H7 (cell line): ENCODE data around the gene ABCG1. TPM values are rescaled to one million over a fixed set of nuclear protein-coding genes. Genes with fewer than 3 reads are reported as not detected.

ENCODE experiments used
- DNase-seq: peaks from one replicate; pipeline ENCODE4 v3.0.0; 2012
- H3K27me3 ChIP-seq: 2 replicates; pipeline ENCODE4 v1.6.0; 2011; ENCODE audit warnings: mild to moderate bottlenecking, low read length; ENCODE audit not compliant: control insufficient read depth, insufficient read depth
- H3K36me3 ChIP-seq: replicated peaks from 2 replicates; pipeline ENCODE4 v1.5.1; 2011; ENCODE audit warnings: low read length; ENCODE audit not compliant: control insufficient read depth, insufficient read depth
- H3K4me3 ChIP-seq: 2 replicates; pipeline ENCODE4 v1.5.1; 2011; ENCODE audit warnings: low read depth, mild to moderate bottlenecking, control low read depth, low read length, moderate library complexity; ENCODE audit not compliant: insufficient read depth
- total RNA-seq: library from RNA; depleted of rRNA; stranded (reverse); fragments of >200 nt; shearing (Covaris generic); gene quantifications from 2 replicates; pipeline ENCODE4 v1.2.3, GENCODE V29; 2014

The ABCG1 gene
- total RNA-seq, 1 experiment from 2014 or later = 0.07 TPM

DNA sequence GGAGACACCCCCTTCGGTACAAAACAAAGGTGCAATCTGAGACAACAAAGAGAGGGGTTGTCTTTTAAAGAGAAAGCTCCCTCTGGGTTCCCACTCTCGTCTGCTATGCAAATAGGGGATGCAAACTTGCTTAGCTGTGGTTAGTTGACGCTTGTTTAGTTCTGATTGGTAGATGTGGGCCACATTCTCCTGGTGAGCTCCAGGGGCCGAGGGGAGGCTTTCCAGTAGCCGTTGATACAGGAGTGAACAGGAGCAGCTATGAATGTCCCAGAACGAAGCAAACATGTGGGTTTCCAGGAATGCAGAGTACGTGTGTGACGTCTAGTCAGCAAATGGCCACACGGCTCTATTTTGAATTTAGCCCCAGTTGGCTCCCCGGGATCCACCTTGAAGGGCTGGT is 117.1 kb downstream of the ABCG1 start:
- DNase-seq = peak; percentile 83
- Histone ChIP-seq H3K4me3 (no peak overlapping the region), H3K36me3 (no peaks in the 10 kb centered on the region), H3K27me3 (no peaks in the 10 kb centered on the region)

DNA sequence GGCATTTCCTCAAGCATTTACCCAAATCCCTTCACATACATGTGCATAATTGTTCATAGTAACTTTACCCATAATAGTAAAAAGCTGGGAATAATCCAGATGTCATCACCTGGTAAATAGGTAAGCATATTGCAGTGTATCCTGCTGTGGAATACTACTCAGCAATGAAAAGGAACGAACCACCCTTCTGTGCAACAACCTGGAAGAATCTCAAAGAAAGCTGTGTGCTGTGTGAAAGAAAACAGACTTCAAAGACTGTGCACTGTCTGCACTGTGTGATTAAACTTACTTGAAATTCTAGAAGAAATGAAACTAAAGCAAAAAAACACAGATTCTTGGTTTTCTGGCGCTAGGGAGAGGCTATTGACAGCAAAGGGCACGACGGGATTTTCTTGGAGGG is 118.3 kb downstream of the ABCG1 start:
- no peak for DNase-seq
- Histone ChIP-seq H3K27me3 (no peaks in the 10 kb centered on the region), H3K36me3 (no peaks in the 10 kb centered on the region), H3K4me3 (no peak overlapping the region)

DNA sequence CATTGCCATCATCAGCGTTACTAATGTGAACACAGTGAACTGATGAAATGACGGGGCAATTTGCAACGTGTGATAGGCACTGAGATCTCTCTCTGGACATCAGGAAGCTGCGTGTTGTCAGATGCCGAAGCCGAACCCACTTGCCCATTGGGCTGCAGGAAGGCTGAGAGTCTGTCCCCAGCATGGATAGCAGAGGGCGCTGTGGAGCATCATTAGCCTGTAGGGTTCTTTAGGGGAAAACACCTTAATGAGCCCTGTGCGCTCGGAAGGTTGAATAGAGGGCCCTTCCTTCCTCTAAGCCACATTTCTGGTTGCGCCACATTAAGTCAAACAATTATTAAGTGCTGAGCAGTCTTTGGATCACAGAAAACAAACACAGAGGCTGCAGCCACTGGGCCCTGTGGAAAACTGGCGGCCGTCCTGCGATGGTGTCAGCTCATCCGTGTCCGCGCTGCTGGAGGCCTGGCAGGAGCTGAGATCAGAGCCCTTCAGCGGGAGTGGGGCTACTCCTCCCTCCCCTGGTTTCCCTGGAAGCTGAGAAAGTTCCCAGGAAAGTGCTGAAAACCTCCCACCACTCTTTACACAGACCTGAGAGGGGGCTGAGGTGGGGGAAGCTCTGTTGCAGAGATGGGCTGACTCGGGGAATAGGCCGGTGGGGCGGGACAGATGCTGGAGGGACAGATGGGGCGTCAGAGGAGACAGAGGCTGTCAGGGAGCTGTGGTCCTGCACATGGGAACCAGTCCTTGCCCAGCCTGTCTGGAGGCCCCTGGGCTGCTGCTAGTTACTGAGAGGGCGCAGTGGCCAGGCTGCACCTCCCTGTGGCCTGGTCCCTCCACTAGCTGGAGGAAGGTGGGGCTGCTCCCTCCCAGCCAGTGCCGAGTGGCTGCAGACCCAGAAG is 119.1 kb downstream of the ABCG1 start:
- DNase-seq = peak; percentile 81

DNA sequence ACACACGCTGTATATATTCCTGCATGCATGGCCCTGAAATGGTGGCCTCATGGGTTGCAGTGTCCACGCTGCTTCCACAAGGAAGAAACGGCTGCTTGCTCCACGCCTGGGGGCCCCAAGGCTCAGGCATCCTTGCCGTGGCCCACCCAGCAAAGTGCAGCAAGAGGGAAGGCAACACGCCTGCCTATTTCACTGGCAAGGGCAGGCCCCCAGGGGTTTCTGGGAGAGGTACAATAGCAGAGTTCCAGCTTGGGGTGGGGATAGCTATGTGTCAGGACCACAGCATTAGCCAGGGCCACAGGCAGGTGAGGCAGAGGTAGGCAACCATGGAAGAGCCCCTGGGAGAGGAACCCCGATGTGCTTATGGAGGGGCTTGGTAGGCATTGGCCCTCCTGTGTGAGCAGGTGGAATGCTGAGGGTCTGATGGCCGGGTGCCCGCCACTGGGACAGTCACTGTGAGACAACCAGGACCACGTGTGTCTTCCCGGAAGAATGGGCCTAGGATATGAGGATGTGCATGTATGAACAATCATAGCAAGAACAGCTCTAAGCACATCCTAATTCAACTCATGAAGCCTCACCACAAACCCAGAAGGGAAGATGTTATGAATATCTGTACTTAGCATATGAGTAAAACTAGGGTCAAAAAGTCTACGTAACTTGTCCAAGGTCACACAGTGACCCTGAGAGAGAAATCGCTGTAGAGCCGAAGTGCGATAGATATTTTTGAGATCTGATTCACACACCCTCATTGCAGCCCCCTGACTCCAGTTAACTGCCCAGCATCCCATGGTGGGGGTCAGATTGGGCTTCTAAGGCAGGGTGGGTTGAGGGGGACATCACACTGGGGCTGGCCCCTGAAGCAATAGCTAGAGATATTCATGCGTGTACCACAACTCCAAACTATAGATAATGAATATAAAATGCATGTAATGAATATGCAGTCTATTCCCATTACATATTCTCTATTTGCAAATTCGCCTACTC is 120.1 kb downstream of the ABCG1 start:
- H3K27me3 ChIP-seq = no peaks in the 10 kb centered on the region
- no peak for DNase-seq
- H3K4me3 ChIP-seq = no peak overlapping the region
- H3K36me3 ChIP-seq = no peaks in the 10 kb centered on the region

More for the DNA sequence above, 119.1 kb downstream of the ABCG1 start:
- no peaks in the 10 kb centered on the region for H3K27me3 ChIP-seq
- no peak overlapping the region for H3K4me3 ChIP-seq
- H3K36me3 ChIP-seq = no peaks in the 10 kb centered on the region

DNA sequence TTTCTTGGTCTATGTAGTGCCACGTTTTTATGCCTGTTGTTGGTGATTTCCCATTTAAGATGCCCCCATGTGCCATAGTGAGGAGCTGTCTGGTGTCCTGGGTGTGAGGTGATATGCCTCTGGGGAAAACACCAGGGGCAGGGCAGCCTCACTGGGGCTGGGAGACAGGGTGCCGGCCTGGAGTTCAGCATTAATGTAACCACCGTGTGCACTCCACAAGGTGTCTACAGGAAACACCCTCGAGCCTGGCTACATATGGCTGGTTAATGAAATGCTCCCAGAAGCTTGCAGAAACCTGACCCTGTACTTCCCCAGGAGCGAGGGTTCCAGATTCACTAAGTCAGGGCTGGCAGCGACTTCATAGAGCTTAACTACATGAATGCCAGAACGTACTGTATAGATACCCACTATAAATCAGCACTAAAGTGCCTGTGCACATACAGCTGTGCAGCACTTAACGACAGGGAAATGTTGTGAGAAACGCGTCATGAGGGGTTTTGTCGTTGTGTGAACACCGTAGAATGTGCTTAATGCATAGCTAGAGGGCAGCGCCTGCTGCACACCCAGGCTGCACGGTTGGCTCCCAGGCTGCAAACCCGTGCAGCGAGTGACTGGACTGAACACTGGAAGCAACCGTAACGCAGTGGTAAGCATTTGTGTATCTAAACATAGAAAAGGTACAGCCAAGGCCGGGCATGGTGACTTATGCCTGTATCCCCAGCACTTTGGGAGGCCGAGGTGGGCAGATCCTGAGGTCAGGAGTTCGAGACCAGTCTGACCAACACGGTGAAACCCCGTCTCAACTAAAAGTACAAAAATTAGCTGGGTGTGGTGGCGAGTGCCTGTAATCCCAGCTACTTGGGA is 121.5 kb downstream of the ABCG1 start:
- H3K36me3 ChIP-seq = no peaks in the 10 kb centered on the region
- no peak for DNase-seq
- no peaks in the 10 kb centered on the region for H3K27me3 ChIP-seq
- no peak overlapping the region for H3K4me3 ChIP-seq

DNA sequence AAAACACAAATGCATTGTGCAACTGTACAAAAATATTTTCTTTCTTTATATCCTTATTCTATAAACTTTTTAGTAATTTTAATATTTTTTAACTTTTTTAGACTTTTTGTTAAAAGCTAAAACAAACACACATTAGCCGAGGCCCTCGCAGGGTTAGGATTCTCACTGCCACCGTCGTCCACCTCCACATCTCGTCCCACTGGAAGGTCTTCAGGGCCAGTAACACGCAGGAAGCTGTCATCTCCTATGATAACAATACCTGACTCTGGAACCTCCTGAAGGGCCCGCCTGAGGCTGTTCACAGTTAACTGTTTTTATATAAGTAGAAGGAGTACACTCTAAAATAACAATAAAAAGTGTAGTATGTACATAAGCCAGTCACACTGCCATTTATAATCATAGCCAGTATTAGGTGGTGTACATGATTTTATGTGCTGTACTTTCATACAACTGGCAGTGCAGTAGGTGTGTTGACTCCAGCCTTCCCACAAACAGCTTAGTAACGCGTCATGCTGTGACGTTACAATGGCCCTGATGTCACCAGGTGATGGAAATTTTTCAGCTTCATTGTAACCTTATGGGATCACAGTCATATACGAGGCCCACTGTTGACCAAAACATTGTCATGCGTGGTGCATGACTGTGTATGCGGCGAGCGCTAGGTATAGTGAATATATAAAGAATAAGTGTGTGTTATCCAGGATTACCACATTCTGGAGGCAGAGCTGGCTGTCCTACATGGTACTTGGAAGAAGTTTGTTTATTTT is 123.0 kb downstream of the ABCG1 start:
- DNase-seq = no peak
- H3K27me3 ChIP-seq = no peaks in the 10 kb centered on the region
- no peaks in the 10 kb centered on the region for H3K36me3 ChIP-seq
- no peak overlapping the region for H3K4me3 ChIP-seq

DNA sequence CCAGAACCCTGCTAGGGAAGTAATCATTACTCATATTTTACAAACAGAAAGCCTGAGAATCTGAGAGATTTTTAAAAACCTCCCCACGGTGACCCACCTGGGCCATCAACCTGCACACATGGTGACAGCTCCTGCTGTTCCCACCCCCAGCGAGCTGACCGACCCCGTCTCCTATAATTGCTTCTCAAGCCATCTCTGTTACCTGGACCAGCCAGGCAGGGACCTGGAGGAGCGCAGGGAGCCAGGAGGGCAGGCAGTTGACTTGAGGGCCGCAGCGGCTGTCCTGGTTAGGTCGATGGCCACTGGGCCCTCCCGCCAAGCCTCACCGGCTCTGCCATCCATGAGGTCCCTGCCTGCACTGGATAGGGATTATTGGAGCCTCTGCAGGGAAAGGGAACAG is 124.2 kb downstream of the ABCG1 start:
- no peaks in the 10 kb centered on the region for H3K27me3 ChIP-seq
- DNase-seq = no peak
- H3K36me3 ChIP-seq = no peaks in the 10 kb centered on the region
- no peak overlapping the region for H3K4me3 ChIP-seq

DNA sequence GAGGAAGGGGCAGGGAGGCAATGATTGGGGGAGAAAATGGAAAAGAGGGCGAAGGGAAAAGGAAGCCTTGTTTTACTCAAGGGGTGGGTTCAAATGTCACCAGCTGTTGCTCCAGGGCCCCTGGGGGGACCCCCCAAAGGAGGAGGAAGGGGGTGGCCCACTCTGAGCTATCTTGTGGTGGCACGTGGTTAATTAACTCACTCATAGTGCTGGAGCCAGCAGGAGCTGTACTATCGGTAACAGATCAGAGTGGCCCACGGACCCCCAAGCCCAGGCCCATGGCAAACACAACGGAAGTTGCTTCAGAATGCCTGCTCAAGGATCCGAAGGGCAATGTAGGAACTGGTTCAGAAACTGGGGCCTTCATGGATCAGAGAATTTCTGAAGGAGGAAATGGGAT is 124.6 kb downstream of the ABCG1 start:
- no peak for DNase-seq
- Histone ChIP-seq H3K27me3 (no peaks in the 10 kb centered on the region), H3K36me3 (no peaks in the 10 kb centered on the region), H3K4me3 (no peak overlapping the region)

DNA sequence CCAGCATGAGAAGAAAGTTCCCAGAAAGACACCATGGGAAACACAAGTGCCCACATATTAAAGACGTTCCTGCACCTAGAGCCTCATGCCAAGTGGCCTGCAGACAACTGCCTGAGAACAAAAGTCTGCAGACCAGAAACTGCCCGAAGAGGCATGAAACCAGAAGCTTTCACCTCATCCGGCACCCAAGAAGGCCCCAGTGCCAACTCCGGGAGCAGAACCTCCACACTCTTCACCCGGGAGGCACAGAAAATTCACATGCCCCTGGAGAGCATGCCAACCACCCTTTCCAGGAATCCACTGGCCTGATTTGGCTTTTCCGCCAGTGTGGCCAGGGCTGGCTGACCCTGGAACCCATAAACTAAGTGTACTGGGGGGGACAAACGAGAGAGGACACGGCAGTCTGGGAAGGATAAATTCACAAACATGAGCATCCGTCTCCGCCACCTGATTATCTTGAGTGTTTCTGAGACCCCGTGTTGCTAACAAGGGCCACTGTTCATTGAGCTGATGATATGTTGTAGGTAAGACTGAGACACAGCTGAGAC is 125.1 kb downstream of the ABCG1 start:
- H3K36me3 ChIP-seq = no peaks in the 10 kb centered on the region
- H3K27me3 ChIP-seq = no peaks in the 10 kb centered on the region
- no peak for DNase-seq
- no peak overlapping the region for H3K4me3 ChIP-seq

DNA sequence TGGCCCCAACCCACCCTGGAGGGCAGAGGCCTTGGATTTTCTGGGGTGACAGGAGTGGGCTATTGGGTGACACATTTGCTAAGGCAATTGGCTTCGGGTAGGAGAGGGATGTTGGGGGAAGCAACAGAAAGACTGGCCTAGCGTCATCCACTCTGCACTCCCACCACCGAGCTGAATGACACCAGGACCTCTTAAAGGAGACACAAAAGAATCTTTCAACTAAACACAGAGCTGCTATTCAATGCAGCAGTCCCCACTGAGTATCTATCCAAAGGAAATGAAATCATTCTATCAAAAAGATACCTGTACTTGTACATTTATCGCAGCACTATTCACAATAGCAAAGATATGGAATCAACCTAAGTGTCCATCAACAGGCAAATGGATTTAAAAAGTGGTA is 125.7 kb downstream of the ABCG1 start:
- Histone ChIP-seq H3K36me3 (no peaks in the 10 kb centered on the region), H3K4me3 (no peak overlapping the region), H3K27me3 (no peaks in the 10 kb centered on the region)
- no peak for DNase-seq

DNA sequence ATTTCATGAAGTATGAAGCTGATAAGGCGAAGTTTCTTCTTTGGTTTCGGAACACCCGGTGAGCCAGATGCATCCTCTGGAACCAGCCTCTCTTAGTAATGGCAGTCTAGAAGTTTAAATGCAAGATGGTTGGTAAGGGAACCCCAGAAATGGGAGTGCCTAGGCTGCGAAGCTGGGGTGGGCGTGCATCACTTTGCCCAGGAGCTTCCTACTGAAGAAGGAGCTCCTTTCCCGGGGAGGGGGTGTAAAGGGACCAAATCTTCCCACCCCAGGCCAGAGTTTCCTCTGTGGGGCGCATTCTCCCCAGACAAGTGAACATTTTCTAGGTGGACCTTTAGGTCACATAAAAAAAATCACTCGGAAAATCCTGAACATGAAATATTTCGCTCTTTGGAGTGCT is 127.5 kb downstream of the ABCG1 start:
- no peak for DNase-seq
- Histone ChIP-seq H3K36me3 (no peaks in the 10 kb centered on the region), H3K27me3 (no peaks in the 10 kb centered on the region), H3K4me3 (no peak overlapping the region)
